ENCODE results near the gene PRM2.
A peak's percentile ranks its signal among the peaks of the same experiment; 100 is the strongest.
"Not testable (repeated sequence)": the region's sequence is repeated elsewhere in the genome, so short reads cannot be mapped to it uniquely, and the experiment has no call there.

The PRM2 gene

DNA sequence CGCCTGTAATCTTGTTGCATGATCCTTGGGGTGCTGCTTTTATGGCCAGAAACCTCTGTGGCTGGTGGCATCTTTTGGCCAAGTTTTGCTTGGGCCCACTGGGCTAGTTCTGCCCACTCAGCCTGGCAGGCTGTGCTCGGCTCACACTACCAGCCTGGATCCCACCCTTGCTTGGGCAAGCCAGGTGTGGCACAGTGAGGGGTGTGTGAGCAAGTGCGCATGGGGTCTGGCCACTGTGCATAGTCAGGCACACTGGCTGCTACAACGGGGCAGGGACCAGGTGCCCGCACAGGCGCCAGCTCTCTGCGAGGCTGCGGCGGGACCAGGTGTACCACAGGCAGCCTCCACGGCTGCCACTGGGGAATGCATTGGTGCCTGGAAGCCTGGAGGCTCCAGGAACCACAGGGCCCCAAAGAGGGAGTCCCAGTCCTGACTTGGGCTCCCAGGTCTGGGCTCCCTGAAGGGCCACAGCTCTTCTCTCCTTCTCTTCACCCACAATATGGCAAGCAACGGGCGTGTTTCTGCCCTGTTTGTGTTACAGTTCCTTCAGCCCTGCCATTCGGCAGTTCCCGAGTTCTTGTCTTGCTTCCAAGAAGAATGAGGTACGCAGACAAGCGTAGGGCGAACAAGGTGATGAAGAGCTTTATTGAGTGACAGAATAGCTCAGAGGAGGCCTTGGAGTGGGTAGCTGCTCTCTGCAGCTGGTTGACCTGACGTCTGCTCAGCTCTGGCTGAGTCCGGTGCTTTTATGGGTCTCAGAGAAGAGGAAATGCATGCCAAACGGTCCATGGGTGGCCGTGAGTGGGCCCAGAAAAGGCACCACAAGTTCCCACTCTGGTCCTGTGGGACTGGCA, 31.6 kb upstream of the PRM2 start:
- no peak for DNase-seq (ENCODE audit: low read depth in 2 of 2, low spot score in 1 of 2)

DNA sequence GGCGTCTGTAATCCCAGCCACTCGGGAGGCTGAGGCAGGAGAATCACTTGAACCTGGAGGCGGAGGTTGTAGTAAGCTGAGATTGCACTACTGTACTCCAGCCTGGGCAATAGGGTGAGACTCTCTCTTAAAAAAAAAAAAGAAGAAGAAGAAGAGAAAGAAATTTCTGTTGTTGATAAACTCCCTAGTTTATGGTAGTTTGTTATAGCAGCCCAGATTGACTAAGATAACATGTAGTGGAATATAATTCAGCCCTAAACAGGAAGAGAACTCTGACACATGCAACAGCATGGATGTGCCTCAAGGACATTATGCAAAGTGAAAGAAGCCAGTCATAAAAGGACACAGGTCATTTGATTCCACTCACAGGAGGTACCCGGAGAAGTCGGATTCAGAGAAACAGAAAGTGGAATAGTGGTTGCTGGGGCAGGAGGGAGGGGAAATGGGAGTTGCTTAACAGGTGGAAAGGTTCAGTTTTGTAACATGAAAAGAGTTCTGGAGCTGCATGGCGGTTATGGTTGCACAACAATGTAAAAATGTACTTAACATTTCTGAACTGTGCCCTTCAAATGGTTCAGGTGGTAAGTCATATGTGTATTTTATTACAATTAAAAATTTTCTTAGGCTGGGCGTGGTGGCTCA, 30.8 kb upstream of the PRM2 start:
- no peak for DNase-seq (ENCODE audit: low read depth in 2 of 2, low spot score in 1 of 2)

DNA sequence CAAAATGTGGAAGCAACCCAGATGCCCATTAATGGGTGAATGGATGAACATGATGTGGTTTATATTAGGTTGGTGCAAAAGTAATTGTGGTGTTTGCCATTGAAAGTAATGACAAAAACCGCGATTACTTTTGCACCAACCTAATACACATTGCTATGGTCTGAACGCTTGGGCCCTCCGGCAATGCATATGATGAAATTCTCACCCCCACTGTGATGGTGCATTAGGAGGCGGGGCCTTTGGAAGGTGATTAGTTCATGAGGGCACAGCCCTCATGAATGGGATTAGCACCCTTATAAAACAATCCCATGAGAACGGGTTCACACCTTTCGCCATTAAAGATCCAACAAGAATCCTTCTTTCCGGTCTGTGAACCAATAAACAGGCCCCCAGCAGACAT, 30.1 kb upstream of the PRM2 start:
- DNase-seq (ENCODE audit: low read depth in 2 of 2, low spot score in 1 of 2) = no peak

DNA sequence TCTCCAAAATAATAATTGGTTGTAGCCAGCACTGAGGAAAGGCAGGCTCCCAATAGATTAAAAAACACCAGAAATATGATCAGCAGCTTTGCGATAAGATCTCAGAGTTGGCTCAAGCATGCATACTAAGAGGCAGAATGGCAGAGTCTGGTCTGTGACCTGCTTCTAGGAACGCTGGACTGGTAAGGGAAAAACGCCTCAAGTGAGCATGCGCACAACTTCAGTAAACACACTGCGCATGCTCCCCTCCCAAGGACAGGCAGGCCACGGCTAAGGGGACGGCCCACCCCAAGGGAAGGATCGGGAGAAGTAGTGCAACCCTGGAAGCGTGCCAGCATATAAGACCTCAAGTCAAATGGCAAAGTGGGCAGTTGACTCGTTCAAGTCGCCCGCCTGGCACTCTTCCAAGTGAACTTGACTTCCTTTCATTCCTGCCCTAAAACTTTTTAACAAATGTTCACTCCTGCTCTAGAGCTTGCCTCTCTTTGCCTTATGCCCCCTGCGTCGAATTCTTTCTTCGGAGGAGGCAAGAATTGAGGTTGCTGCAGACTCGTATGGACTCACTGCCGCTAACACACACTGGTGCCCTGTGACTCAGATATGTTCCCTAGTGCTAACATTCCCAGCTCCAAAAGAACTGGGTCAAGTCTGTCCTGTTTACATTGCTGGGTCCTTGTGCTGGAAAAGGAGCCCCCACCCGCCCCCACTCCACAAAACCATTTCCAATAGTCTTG, 27.3 kb upstream of the PRM2 start:
- no peak for DNase-seq (ENCODE audit: low read depth in 2 of 2, low spot score in 1 of 2)

DNA sequence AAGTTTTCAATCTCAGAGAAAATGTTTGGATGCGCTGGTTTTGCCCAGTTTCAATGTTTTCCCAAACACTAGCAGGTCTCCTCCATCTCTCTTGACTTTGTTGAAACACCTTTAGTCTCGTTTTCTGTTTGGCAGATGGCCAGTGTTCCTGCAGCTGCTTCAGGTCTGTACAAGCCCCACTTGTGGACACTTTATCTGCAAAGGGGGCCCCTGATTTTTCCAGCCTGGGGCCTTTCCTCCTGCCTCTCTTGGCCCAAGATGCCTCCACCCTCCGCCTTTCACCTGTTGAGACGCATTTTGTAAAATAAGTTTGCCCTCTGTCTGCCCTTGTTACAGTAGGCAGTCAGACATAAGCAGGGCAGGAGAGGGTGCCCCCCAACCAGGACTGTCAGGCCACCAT, 26.7 kb upstream of the PRM2 start:
- no peak for DNase-seq (ENCODE audit: low read depth in 2 of 2, low spot score in 1 of 2)

DNA sequence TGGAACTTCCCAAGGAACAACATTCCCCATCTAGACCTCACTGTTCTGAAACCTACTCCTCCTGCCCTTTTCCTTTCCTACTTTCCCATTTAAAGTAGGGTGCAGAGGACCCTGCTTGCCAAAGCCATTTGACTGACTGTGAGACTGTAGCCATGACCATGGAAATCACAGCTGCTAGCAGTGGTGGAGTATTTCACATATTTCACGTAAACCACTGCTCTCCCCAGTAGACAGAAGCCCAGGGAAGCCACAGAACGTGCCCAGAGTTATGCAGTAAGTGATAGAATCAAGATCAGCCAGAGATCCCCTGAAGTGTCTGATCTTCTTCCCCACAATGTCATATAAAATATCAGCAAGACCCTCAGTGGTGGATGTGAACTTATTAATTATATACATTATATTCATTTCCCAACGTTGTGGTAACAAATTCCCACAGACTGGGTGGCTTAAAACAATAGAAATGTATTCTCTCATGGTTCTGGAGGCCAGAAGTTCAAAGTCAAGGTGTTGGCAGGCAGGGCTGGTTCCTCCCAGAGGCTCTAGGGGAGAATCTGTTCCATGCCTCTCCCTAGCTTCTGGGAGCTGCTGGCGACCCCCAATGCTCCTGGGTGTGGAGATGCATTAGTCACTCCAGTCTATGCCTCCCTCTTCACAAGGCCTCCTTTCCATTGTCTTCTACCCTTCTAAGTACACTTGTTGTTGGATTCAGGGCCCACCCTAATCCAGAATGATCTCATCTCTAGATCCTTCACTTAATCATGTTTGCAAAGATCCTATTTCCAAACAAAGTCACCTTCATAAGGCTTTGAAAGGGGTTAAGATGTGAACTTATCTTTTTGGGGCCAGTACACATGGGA, 25.6 kb upstream of the PRM2 start:
- DNase-seq (ENCODE audit: low read depth in 2 of 2, low spot score in 1 of 2) = no peak

DNA sequence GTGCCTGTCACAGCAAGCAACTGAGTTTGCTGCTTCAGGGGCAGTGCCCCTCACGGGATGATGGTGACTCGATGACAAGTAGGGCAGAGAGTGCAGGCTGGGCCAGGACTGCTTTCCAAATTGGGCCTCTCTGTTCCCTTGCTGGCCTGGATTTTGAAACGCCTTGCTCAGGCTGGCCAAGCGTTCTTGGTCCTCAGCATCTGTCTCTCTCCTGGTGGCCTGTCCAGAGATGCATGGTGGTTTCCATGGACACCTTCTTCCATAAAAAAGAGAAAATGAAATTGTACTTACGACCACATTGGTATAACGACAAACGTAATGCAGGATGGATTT, 24.2 kb upstream of the PRM2 start:
- no peak for DNase-seq (ENCODE audit: low read depth in 2 of 2, low spot score in 1 of 2)

DNA sequence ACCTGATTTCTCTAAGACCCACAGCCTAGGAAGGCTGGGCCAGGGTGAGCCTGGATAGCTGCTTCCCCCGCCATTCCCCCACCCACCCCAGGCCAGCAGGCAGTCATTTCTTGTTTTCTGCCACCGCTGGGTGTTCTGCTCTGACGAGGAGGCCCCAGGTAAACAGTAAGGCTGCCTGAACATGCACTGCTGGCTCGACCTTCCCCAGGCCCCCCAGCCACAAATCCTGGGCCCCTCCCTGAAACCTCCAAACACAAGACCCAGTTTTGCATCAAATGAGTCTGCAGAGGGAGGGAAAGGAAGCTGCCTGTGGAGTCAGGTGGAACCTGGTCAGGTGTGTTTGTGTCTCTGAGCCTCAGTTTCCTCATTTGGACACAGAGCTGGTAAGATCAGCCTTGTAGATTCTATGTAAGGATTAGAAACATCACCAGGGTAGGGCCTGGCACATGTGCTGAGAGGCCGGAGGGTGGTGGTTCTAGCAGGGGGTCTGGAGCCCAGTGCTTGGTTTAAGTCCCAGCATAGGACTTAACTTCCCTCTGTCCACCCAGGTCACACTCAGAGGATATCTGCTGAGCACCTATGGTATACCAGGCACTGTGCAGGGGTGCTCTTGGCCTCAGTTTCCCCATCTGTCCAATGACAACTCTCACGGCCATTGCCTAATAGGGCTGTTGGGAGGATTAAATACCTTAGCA, 23.7 kb upstream of the PRM2 start:
- no peak for DNase-seq (ENCODE audit: low read depth in 2 of 2, low spot score in 1 of 2)

DNA sequence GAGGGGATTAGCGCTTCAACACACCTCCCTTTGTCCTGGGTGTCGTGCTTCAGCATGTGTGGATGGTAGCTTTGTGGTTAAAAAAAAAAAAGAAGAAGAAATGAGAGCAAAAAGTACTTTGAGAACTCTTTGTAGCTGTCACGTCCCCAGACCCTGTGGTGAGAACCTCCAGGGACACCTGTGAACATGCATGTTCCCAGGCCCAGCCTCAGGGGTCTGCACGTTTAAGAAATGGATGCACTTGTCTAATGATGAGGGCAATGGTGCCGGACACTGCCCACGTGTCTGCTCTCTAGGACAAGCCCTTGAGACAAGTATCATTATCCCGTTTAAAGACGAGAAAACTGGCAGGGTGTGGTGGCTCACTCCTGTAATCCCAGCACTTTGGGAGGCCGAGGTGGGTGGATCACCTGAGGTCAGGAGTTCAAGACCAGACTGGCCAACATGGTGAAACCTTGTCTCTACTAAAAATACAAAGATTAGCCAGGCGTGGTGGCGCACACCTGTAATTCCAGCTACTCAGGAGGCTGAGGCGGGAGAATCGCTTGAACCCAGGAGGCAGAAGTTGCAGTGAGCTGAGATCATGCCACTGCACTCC, 22.8 kb upstream of the PRM2 start:
- DNase-seq (ENCODE audit: low read depth in 2 of 2, low spot score in 1 of 2) = not testable (repeated sequence)

DNA sequence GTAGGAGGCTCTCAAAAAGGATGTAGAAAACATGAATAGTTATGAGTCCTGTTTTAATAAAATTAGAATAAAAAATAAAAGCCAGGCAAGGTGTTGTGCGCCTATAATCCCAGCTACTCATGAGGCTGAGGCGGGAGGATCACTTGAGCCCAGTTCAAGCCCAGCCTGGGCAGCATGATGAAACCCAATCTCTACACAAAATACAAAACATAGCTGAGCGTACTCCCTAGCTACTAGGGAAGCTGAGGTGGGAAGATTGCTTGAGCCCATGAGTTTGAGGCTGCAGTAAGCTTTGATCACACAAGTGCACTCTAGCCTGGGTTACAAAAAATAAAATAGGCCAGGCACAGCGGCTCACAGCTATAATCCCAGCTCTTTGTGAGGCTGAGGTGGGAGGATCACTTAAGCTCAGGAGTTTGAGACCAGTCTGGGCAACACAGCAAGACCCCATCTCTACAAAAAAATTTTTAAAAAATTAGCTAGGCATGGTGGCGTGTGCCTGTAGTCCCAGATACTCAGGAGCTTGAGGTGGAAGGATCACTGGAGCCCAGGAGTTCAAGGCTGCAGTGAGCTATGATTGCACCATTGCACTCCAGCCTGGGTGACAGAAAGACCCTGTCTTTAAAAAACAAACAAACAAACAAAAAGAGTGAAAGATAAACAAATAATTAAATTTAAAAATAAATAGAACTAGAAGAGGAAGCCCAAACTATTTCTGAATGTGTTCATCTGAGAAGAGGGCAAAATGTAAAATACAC, 22.0 kb upstream of the PRM2 start:
- no peak for DNase-seq (ENCODE audit: low read depth in 2 of 2, low spot score in 1 of 2)

DNA sequence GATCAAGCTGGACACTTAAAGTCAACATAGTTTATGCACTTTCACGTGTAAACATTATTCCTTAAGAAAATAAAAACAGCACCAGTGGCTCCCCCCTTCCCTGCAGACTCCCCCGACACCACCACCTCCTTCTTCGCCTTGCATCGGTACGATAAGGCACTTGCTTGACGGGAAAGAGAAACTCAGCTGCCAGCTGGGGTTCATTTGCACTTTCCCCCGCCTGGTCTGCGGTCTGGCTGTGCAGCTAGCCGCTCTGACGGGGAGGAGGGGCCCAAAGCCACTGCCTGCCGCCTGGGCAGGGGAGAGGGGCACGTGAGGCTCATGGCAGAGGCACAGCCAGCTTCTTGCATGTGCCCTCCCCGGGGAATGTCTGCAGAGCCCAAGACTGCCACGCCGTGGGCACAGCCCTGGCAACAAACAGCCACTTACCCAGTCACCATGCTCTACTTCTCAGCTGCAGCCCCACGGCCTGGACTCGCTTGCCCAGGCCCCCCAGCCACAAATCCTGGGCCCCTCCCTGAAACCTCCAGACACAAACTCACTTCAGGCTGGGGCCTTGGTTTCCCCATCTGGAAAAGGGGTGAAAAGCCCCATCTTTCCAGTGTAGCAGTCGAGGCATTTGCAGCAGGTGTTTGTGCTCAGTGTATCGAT, 21.3 kb upstream of the PRM2 start:
- peak; percentile 32 to 39 for DNase-seq (ENCODE audit: low read depth in 2 of 2, low spot score in 1 of 2)

DNA sequence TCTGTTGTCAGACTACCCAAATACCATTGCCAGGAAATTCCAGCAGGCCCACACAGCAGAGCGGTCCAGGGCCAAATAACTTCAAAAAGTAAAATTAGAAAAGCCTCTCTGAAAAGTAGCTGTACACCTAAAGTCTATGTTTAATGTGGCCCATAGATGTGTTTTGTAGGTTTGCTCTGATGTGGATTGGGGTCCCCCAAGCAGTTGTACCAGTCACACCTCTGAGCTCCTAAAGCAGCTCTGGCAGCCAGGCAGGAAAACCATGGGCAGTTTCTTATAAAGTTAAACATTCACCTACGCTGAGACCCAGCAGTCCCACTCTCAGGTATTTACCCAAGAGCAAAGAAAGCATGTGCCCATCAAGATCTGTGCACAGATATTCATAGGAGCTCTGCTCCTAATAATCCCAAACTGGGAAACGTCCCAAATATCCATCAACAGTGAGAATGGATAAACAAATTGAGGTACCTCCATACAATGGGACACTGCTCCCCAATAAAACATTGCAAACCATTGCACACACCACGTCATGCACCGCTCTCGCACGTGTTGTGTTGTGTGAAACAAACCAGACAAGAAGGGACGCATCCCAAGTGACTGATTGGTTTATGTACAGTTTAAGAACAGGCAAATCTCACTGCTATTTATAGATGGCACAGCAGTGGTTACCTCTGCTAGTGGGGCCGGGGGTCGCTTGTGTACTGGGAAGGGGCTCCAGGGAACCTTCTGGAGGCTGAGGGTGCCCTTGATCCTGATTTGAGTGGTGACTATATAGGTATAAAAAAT, 20.6 kb upstream of the PRM2 start:
- no peak for DNase-seq (ENCODE audit: low read depth in 2 of 2, low spot score in 1 of 2)

DNA sequence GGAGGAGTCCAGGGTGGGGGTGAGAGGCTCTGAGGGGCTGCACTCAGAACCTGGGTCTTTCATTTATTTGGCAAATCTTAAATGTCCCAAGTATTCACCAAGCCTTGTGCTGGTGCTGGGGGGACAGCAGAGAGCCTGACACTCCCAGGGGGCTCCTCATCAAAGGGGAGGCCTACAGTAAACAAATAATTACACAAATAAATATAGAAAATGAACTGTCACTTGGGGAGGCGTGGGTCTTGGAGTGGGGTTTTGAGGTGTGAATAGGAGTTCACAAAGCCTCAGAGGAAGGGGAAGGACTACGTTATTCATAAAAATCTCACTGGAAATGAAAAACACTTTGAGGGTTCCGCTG, 20.0 kb upstream of the PRM2 start:
- no peak for DNase-seq (ENCODE audit: low read depth in 2 of 2, low spot score in 1 of 2)

DNA sequence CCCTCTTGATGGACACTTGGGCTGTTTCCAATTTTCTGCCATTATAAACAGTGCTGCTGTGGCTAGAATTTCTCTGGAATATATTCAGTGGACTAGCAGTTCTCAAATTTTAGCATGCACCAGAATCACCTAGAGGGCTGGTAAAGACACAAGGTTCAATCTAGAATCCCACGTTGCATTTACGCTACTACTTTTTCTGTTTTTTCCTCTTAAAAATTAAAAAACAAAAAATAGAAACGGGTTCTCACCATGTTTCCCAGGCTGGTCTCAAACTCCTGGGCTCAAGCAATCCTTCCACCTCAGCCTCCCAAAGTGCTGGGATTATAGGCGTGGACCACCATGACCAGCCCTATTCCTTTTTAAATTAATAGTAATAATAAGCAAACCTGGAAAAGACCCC, 19.4 kb upstream of the PRM2 start:
- no peak for DNase-seq (ENCODE audit: low read depth in 2 of 2, low spot score in 1 of 2)

DNA sequence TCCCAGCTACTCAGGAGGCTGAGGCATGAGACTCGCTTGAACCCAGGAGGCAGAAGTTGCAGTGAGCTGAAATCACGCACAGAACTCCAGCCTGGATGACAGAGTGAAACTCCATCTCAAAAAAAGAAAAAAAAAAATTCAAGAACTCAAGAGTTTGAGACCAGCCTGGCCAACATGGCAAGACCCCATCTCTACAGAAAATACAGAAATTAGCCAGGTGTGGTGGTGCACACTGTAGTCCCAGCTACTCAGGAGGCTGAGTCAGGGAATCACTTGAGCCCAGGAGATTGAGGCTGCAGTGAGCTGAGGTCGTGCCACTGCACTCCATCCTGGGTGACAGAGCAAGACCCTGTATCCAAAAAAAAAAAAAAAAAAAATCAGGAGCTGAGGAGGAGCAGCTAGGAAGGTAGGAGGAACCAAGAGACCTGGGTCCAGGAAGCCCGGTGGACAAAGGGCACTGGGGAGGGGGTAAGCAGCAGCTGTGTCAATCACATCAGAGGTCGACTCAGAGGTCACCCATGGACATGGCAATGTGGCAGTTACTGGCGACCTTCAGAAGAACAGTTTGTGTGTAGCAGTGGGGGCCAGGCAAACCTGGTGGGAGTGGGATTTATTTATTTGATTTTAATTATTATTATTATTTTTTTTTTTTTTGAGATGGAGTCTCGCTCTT, 15.9 kb upstream of the PRM2 start:
- DNase-seq (ENCODE audit: low read depth in 2 of 2, low spot score in 1 of 2) = no peak

DNA sequence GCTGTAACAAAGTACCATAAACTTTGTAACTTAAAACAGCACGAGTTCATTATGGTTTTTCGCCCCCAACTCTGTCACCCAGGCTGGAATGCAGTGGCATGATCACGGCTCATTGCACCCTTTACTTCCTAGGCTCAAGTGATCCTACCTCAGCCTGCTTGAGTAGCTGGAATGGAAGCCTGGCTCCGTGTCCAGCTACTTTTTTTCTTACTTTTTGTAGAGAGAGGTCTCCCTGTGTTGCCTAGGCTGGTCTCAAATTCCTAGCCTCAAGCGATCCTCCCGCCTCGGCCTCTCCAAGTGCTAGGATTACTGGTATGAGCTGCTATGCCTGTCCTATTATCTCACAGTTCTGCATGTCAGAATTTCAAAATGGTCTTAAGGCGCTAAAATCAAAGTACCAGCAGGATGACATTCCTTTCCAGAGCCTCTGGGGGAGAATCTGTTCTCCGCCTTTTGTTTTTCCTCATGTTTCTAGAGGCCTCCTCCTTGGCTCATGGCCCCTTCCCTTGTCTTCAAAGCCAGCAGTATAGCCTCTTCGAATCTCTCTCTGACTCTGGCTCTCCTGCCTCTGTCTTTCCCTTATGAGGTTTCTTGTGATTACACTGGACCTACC, 14.9 kb upstream of the PRM2 start:
- no peak for DNase-seq (ENCODE audit: low read depth in 2 of 2, low spot score in 1 of 2)

DNA sequence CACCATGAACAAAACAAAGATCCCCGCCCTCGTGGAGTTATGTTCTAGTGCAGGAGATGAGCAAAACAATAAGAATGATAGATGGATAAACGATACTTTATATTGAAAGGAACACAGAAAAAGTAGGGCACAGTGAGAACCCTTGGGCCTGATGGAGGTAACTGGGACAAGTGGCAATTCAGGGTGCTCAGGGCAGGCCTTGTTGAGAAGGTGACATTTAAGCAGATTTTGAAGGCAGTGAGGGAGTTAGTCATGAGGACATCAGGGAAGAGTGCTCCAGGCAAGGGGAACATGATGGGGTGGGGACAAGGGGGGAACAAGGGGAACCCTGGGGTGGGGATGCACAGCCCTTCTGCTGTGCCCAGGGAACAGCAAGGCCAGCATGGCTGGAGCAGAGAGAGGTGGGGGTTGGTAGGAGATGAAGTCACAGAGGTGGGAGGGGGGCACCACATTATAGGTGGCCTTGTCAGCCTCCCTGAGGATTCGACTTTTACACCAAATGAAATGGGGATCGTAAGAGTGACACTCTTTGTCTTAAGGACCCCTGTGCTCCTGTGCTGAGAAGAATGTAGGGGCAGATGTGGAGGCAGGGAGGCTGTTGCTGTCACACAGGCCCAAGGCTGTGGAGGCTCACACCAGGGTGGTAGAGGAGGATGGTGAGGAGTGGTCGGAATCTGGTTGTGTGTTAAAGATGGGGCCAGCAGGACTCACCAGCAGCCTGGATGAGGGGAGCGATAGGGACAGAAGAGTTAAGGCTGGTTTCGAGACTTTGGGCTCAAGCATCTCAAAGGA, 14.0 kb upstream of the PRM2 start:
- no peak for DNase-seq (ENCODE audit: low read depth in 2 of 2, low spot score in 1 of 2)
